H1 (cell line): ENCODE results near the gene GNB3. TPM values are rescaled to one million over a fixed set of nuclear protein-coding genes. Genes with fewer than 3 reads are reported as not detected.

Experiments used
- BCL11A ChIP-seq, 2 experiments: IDR thresholded peaks; one replicate each; pipeline ENCODE4 v1.6.1; 2011; ENCODE audit warnings: low read depth in 2 of 2, low read length in 2 of 2, mild to moderate bottlenecking in 2 of 2
- CBX5 ChIP-seq: fragments of 300-800, 300-1000 bp; sonication (generic); IDR thresholded peaks from 2 replicates; pipeline ENCODE4 v1.7.1; 2016; ENCODE audit warnings: antibody characterized with exemption, low read length, low read depth
- CEBPB ChIP-seq: IDR thresholded peaks from 2 replicates; pipeline ENCODE4 v1.6.1; 2012; ENCODE audit warnings: low read depth, low read length
- RNF2 ChIP-seq: fragments of 200-900, 300-1000 bp; sonication (generic); IDR thresholded peaks from 2 replicates; pipeline ENCODE4 v1.7.1; 2016; ENCODE audit warnings: borderline replicate concordance, low read depth, mild to moderate bottlenecking, antibody characterized with exemption, low read length; ENCODE audit not compliant: poor library complexity, severe bottlenecking; ENCODE audit errors: missing control alignments
- polyA plus RNA-seq, 7 experiments: library from polyadenylated mRNA; depleted of rRNA in 3 of 7; stranded (reverse) in 5 of 7; unstranded in 2 of 7; fragments of >200 nt in 5 of 7; fragments of 200-250 nt in 2 of 7; gene quantifications; 1 replicate in 5 of 7; 2 replicates in 1 of 7; 4 replicates in 1 of 7; pipeline versions ENCODE4 v1.2.1 to v1.2.3, GENCODE V29; 2011 to 2013; ENCODE audit warnings: missing spikeins in 2 of 7, mixed read lengths in 2 of 7
- total RNA-seq: library from RNA; stranded (reverse); fragmentation: NEBNext Ultra II Directional; extraction: Animal tissue kit (Norgen Biotek cat#: 25700); gene quantifications from 2 replicates; pipeline ENCODE4 v1.2.1, GENCODE V29; 2021
- TF ChIP-seq, protein P1 (sequence below): fragments of 300-600 bp; sonication (generic); IDR thresholded peaks from 2 replicates; pipeline ENCODE4 v1.7.1; 2012; ENCODE audit warnings: low read length, moderate library complexity, mild to moderate bottlenecking, inconsistent platforms; ENCODE audit not compliant: insufficient replicate concordance

The GNB3 gene
- total and polyA plus RNA-seq, 2 of the 8 experiments (the other 6 are each of a cell fraction or from before 2014, with no cell fraction given) = 9.9 TPM

- TF ChIP-seq, protein P1, sequence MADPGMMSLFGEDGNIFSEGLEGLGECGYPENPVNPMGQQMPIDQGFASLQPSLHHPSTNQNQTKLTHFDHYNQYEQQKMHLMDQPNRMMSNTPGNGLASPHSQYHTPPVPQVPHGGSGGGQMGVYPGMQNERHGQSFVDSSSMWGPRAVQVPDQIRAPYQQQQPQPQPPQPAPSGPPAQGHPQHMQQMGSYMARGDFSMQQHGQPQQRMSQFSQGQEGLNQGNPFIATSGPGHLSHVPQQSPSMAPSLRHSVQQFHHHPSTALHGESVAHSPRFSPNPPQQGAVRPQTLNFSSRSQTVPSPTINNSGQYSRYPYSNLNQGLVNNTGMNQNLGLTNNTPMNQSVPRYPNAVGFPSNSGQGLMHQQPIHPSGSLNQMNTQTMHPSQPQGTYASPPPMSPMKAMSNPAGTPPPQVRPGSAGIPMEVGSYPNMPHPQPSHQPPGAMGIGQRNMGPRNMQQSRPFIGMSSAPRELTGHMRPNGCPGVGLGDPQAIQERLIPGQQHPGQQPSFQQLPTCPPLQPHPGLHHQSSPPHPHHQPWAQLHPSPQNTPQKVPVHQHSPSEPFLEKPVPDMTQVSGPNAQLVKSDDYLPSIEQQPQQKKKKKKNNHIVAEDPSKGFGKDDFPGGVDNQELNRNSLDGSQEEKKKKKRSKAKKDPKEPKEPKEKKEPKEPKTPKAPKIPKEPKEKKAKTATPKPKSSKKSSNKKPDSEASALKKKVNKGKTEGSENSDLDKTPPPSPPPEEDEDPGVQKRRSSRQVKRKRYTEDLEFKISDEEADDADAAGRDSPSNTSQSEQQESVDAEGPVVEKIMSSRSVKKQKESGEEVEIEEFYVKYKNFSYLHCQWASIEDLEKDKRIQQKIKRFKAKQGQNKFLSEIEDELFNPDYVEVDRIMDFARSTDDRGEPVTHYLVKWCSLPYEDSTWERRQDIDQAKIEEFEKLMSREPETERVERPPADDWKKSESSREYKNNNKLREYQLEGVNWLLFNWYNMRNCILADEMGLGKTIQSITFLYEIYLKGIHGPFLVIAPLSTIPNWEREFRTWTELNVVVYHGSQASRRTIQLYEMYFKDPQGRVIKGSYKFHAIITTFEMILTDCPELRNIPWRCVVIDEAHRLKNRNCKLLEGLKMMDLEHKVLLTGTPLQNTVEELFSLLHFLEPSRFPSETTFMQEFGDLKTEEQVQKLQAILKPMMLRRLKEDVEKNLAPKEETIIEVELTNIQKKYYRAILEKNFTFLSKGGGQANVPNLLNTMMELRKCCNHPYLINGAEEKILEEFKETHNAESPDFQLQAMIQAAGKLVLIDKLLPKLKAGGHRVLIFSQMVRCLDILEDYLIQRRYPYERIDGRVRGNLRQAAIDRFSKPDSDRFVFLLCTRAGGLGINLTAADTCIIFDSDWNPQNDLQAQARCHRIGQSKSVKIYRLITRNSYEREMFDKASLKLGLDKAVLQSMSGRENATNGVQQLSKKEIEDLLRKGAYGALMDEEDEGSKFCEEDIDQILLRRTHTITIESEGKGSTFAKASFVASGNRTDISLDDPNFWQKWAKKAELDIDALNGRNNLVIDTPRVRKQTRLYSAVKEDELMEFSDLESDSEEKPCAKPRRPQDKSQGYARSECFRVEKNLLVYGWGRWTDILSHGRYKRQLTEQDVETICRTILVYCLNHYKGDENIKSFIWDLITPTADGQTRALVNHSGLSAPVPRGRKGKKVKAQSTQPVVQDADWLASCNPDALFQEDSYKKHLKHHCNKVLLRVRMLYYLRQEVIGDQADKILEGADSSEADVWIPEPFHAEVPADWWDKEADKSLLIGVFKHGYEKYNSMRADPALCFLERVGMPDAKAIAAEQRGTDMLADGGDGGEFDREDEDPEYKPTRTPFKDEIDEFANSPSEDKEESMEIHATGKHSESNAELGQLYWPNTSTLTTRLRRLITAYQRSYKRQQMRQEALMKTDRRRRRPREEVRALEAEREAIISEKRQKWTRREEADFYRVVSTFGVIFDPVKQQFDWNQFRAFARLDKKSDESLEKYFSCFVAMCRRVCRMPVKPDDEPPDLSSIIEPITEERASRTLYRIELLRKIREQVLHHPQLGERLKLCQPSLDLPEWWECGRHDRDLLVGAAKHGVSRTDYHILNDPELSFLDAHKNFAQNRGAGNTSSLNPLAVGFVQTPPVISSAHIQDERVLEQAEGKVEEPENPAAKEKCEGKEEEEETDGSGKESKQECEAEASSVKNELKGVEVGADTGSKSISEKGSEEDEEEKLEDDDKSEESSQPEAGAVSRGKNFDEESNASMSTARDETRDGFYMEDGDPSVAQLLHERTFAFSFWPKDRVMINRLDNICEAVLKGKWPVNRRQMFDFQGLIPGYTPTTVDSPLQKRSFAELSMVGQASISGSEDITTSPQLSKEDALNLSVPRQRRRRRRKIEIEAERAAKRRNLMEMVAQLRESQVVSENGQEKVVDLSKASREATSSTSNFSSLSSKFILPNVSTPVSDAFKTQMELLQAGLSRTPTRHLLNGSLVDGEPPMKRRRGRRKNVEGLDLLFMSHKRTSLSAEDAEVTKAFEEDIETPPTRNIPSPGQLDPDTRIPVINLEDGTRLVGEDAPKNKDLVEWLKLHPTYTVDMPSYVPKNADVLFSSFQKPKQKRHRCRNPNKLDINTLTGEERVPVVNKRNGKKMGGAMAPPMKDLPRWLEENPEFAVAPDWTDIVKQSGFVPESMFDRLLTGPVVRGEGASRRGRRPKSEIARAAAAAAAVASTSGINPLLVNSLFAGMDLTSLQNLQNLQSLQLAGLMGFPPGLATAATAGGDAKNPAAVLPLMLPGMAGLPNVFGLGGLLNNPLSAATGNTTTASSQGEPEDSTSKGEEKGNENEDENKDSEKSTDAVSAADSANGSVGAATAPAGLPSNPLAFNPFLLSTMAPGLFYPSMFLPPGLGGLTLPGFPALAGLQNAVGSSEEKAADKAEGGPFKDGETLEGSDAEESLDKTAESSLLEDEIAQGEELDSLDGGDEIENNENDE = no peak
- TF ChIP-seq RNF2 = no peak
- TF ChIP-seq BCL11A (IDR thresholded peaks at IDR 0.05; ENCODE audit: low read depth in 2 of 2, low read length in 2 of 2) = no peak
- TF ChIP-seq CBX5 = no peak
- no peak for TF ChIP-seq CEBPB
These were observed 9.3 kb downstream of the GNB3 start (continued) for GRCh38 chr12:6849976-6850560.
